A673 (cell line): Measurements from ENCODE around the gene ANKRD10. TPM values are rescaled to one million over a fixed set of nuclear protein-coding genes. Genes with fewer than 3 reads are reported as not detected.

Experiments used
- BruUV-seq: library from RNA; stranded (reverse); fragments of 400-500 nt; replicated peaks from 2 replicates; lab custom pipeline; 2021; lab: Mats Ljungman, UMichigan
- CTCF ChIA-PET: fragments of 300-600 bp; sonication (Branson Sonifier 250); formaldehyde crosslinking; loops from one replicate; lab custom pipeline; 2022; ENCODE audit warnings: antibody characterized with exemption; lab: Charles Lee
- POLR2A ChIA-PET: fragments of 300-600 bp; sonication (Branson Sonifier 250); formaldehyde crosslinking; loops from one replicate; lab custom pipeline; 2022; ENCODE audit warnings: antibody characterized with exemption; ENCODE audit not compliant: low non-redundant PET; lab: Charles Lee
- DNase-seq: peaks from one replicate; pipeline ENCODE4 v3.0.0-alpha.2; 2015; ENCODE audit warnings: low spot score
- H3K27ac ChIP-seq: fragments of 200-600 bp; sonication (generic); 2 replicates; pipeline ENCODE4 v1.5.1; 2016; ENCODE audit warnings: mixed run types, low read depth, mild to moderate bottlenecking, mixed read lengths, antibody characterized with exemption, low read length; ENCODE audit not compliant: poor library complexity, severe bottlenecking
- H3K27me3 ChIP-seq: fragments of 200-600 bp; sonication (generic); replicated peaks from 2 replicates; pipeline ENCODE4 v1.6.1; 2017; ENCODE audit warnings: mixed run types, low read depth, mild to moderate bottlenecking, mixed read lengths, antibody characterized with exemption, low read length; ENCODE audit not compliant: insufficient read depth, poor library complexity
- H3K36me3 ChIP-seq: fragments of 200-600 bp; sonication (generic); 2 replicates; pipeline ENCODE4 v1.6.1; 2016; ENCODE audit warnings: mixed run types, mild to moderate bottlenecking, mixed read lengths, antibody characterized with exemption, low read length; ENCODE audit not compliant: insufficient read depth, poor library complexity, severe bottlenecking
- H3K4me1 ChIP-seq: fragments of 200-600 bp; sonication (generic); 2 replicates; pipeline ENCODE4 v1.6.1; 2017; ENCODE audit warnings: mixed run types, mild to moderate bottlenecking, mixed read lengths, antibody characterized with exemption, low read length; ENCODE audit not compliant: insufficient read depth, poor library complexity, severe bottlenecking
- H3K4me3 ChIP-seq: fragments of 200-600 bp; sonication (generic); 2 replicates; pipeline ENCODE4 v1.5.1; 2016; ENCODE audit warnings: low read depth, mixed run types, mild to moderate bottlenecking, mixed read lengths, low read length; ENCODE audit not compliant: poor library complexity, severe bottlenecking
- H3K9me3 ChIP-seq: fragments of 200-600 bp; sonication (generic); 2 replicates; pipeline ENCODE4 v1.6.1; 2016; ENCODE audit warnings: mixed run types, low read depth, mild to moderate bottlenecking, mixed read lengths, antibody characterized with exemption, low read length; ENCODE audit not compliant: poor library complexity, severe bottlenecking
- CTCF ChIP-seq: fragments of 300-800, 200-600 bp; sonication (generic); conservative IDR thresholded peaks from 2 replicates; pipeline ENCODE4 v1.5.1; 2017; ENCODE audit warnings: low read depth, mild to moderate bottlenecking, antibody characterized with exemption, low read length, moderate library complexity, mixed read lengths
- EZH2 ChIP-seq: fragments of 200-600 bp; sonication (generic); IDR thresholded peaks from 2 replicates; pipeline ENCODE4 v1.6.1; 2017; ENCODE audit warnings: borderline replicate concordance, low read depth, mild to moderate bottlenecking, mixed read lengths, antibody characterized with exemption, low read length; ENCODE audit not compliant: poor library complexity, severe bottlenecking
- intact Hi-C: fragments of 100-400 bp; cut with micrococcal nuclease; formaldehyde crosslinking; loops from one replicate; pipeline ENCODE4 v1.10.0; 2022; ENCODE audit not compliant: unreplicated experiment
- total RNA-seq: library from RNA; stranded (reverse); gene quantifications from 2 replicates; pipeline ENCODE4 v1.2.3, GENCODE V29; 2021

The ANKRD10 gene
- total RNA-seq, 1 experiment from 2014 or later: 96.2 TPM

- no peak for TF ChIP-seq CTCF
- TF ChIP-seq EZH2: no peak
- no peak for DNase-seq
- no peaks in the 10 kb centered on the region for H3K9me3 ChIP-seq
- no peaks in the 10 kb centered on the region for H3K27me3 ChIP-seq
- H3K27ac ChIP-seq: no peak overlapping the region
- ChIA-PET POLR2A (no interaction called here), CTCF (no interaction called here)
- BruUV-seq: no TSS peak
- H3K4me3 ChIP-seq: no peak overlapping the region
- intact Hi-C loops: no loop called here
- H3K36me3 ChIP-seq: no peaks in the 10 kb centered on the region
- no peaks in the 10 kb centered on the region for H3K4me1 ChIP-seq
Measured at GRCh38 chr13:110922506-110922905, 7.6 kb upstream of the ANKRD10 start.

GRCh38 chr13:110921695-110922094 lies 6.8 kb upstream of the ANKRD10 start:
- no peaks in the 10 kb centered on the region for H3K27me3 ChIP-seq
- no peak for TF ChIP-seq CTCF
- no peak for TF ChIP-seq EZH2
- intact Hi-C loops: no loop called here
- BruUV-seq: no TSS peak
- H3K9me3 ChIP-seq: no peaks in the 10 kb centered on the region
- ChIA-PET CTCF (no interaction called here), POLR2A (no interaction called here)
- no peak overlapping the region for H3K27ac ChIP-seq
- H3K36me3 ChIP-seq: no peaks in the 10 kb centered on the region
- no peak for DNase-seq
- no peaks in the 10 kb centered on the region for H3K4me1 ChIP-seq
- no peak overlapping the region for H3K4me3 ChIP-seq

- Histone ChIP-seq H3K9me3 (no peaks in the 10 kb centered on the region), H3K27ac (no peak overlapping the region), H3K4me3 (no peak overlapping the region), H3K4me1 (no peaks in the 10 kb centered on the region), H3K27me3 (no peaks in the 10 kb centered on the region), H3K36me3 (no peaks in the 10 kb centered on the region)
- ChIA-PET POLR2A (no interaction called here), CTCF (no interaction called here)
- BruUV-seq: no TSS peak
- no peak for DNase-seq
- intact Hi-C loops: no loop called here
- TF ChIP-seq EZH2 (no peak), CTCF (no peak)
Measured at GRCh38 chr13:110921209-110921608, 6.3 kb upstream of the ANKRD10 start.
